ENCODE results near the gene AFF3.

DNA sequence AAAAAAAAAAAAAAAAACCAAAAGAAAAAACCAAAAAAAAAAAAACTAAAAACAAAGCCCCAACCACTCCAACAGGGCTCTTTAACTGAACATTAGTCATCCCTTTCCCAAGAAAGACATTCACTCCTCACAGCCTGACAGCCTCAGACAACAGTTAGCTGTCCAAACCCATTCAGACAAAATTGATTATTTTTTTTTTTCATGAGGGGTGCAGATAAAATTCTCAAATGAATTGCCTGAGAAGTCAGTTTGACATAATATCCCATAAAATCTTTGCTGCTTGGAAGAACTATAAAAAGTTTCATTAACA, 446.5 kb downstream of the AFF3 start:
- no peak for TF ChIP-seq CTCF (IDR thresholded peaks at IDR 0.05)
- TF ChIP-seq POLR2A (IDR thresholded peaks at IDR 0.05), result no peak
